ENCODE measurements around the gene ZNF543. TPM values are rescaled to one million over a fixed set of nuclear protein-coding genes. Genes with fewer than 3 reads are reported as not detected.

ZNF543 gene
- total RNA-seq, 1 experiment from 2014 or later, result 7.7 TPM

Other genes starting within 250 kb of the ZNF543 start
- not detected in 2 replicates for gene USP29, start 200.5 kb upstream of the ZNF543 start, total RNA-seq (2014; rRNA removed; shearing (Covaris generic))
- gene ZIM3, start 175.3 kb upstream of the ZNF543 start, total RNA-seq (2014; rRNA removed; shearing (Covaris generic)), result not detected in 2 replicates
- gene DUXA, start 153.0 kb upstream of the ZNF543 start, total RNA-seq (2014; rRNA removed; shearing (Covaris generic)), result 0.08 TPM in 1 of 2 replicates, not detected in the other
- gene ZNF264, start 129.0 kb upstream of the ZNF543 start, total RNA-seq (2014; rRNA removed; shearing (Covaris generic)), result 9.6 and 11.9 TPM in 2 replicates
- 1.2 and 1.3 TPM in 2 replicates for gene AURKC, start 89.4 kb upstream of the ZNF543 start, total RNA-seq (2014; rRNA removed; shearing (Covaris generic))
- 6.1 and 7.8 TPM in 2 replicates for gene ZNF805, start 79.8 kb upstream of the ZNF543 start, total RNA-seq (2014; rRNA removed; shearing (Covaris generic))
- gene ZNF460, start 40.0 kb upstream of the ZNF543 start, total RNA-seq (2014; rRNA removed; shearing (Covaris generic)), result 29.7 and 30.4 TPM in 2 replicates
- 9.4 and 11.4 TPM in 2 replicates for gene ZNF304, start 30.8 kb downstream of the ZNF543 start, total RNA-seq (2014; rRNA removed; shearing (Covaris generic))
- 38.7 and 39.0 TPM in 2 replicates for gene TRAPPC2B, start 43.1 kb downstream of the ZNF543 start, total RNA-seq (2014; rRNA removed; shearing (Covaris generic))
- 1.8 and 3.6 TPM in 2 replicates for gene ZNF547, start 43.1 kb downstream of the ZNF543 start, total RNA-seq (2014; rRNA removed; shearing (Covaris generic))
- gene ZNF548, start 69.4 kb downstream of the ZNF543 start, total RNA-seq (2014; rRNA removed; shearing (Covaris generic)), result 15.0 and 20.7 TPM in 2 replicates
- gene ZNF17, start 90.7 kb downstream of the ZNF543 start, total RNA-seq (2014; rRNA removed; shearing (Covaris generic)), result 3.1 and 4.5 TPM in 2 replicates
- gene ZNF749, start 114.9 kb downstream of the ZNF543 start, total RNA-seq (2014; rRNA removed; shearing (Covaris generic)), result 9.8 and 17.1 TPM in 2 replicates
- gene VN1R1, start 136.7 kb downstream of the ZNF543 start, total RNA-seq (2014; rRNA removed; shearing (Covaris generic)), result 0.10 and 0.17 TPM in 2 replicates
- 17.8 and 24.0 TPM in 2 replicates for gene ZNF772, start 157.1 kb downstream of the ZNF543 start, total RNA-seq (2014; rRNA removed; shearing (Covaris generic))
- gene ZNF419, start 167.3 kb downstream of the ZNF543 start, total RNA-seq (2014; rRNA removed; shearing (Covaris generic)), result 12.4 and 18.0 TPM in 2 replicates
- 15.2 and 22.6 TPM in 2 replicates for gene ZNF773, start 179.5 kb downstream of the ZNF543 start, total RNA-seq (2014; rRNA removed; shearing (Covaris generic))
- gene ZNF549, start 206.9 kb downstream of the ZNF543 start, total RNA-seq (2014; rRNA removed; shearing (Covaris generic)), result 3.0 and 5.5 TPM in 2 replicates
- gene ZNF550, start 239.4 kb downstream of the ZNF543 start, total RNA-seq (2014; rRNA removed; shearing (Covaris generic)), result 4.7 and 5.0 TPM in 2 replicates

All from H4 (cell line).